WTC11 (cell line): ENCODE results near the gene HOXB1. TPM values are rescaled to one million over a fixed set of nuclear protein-coding genes. Genes with fewer than 3 reads are reported as not detected.

ENCODE experiments used
- ATAC-seq: fragments of 200-7000 bp; cut with Tn5 transposase; 2 replicates; pipeline ENCODE4 v1.10.0; 2021; ENCODE audit warnings: mild to moderate bottlenecking, moderate library complexity
- CTCF ChIA-PET: fragments of 300-600 bp; sonication (Branson Sonifier 250); formaldehyde crosslinking; loops from one replicate; lab custom pipeline; 2021; ENCODE audit warnings: antibody characterized with exemption; lab: Charles Lee
- POLR2A ChIA-PET: fragments of 350-600 bp; sonication (Branson Sonifier 250); formaldehyde crosslinking; loops from one replicate; lab custom pipeline; 2021; ENCODE audit warnings: antibody characterized with exemption; lab: Charles Lee
- DNase-seq: peaks from one replicate; pipeline ENCODE4 v3.0.0; 2021; ENCODE audit warnings: low spot score
- H3K27ac Mint-ChIP-seq: 2 replicates; pipeline ENCODE4 v1.8.0; 2021; ENCODE audit warnings: mixed read lengths
- H3K27me3 Mint-ChIP-seq: 2 replicates; pipeline ENCODE4 v1.8.0; 2021; ENCODE audit warnings: low read depth, mild to moderate bottlenecking, moderate library complexity, mixed read lengths
- H3K36me3 Mint-ChIP-seq: 2 replicates; pipeline ENCODE4 v1.8.0; 2021; ENCODE audit warnings: mixed read lengths
- H3K4me1 Mint-ChIP-seq: 2 replicates; pipeline ENCODE4 v1.8.0; 2022; ENCODE audit warnings: mixed read lengths
- H3K4me3 Mint-ChIP-seq: 2 replicates; pipeline ENCODE4 v1.8.0; 2021; ENCODE audit warnings: mild to moderate bottlenecking, moderate library complexity, mixed read lengths
- H3K9me3 Mint-ChIP-seq: 2 replicates; pipeline ENCODE4 v1.8.0; 2021; ENCODE audit warnings: mixed read lengths
- E2F5 ChIP-seq: sonication (generic); formaldehyde crosslinking; IDR thresholded peaks from 2 replicates; pipeline ENCODE4 v1.8.1; 2022; ENCODE audit warnings: mild to moderate bottlenecking, moderate library complexity, missing genetic modification reagents
- ERG ChIP-seq: fragments of 250-450 bp; sonication (Bioruptor Pico); IDR thresholded peaks from 2 replicates; pipeline ENCODE4 v1.8.0; 2021; ENCODE audit warnings: mild to moderate bottlenecking
- FOXP1 ChIP-seq: sonication (generic); formaldehyde crosslinking; IDR thresholded peaks from 2 replicates; pipeline ENCODE4 v1.8.0; 2022; ENCODE audit warnings: missing genetic modification reagents, mild to moderate bottlenecking, moderate library complexity, borderline replicate concordance
- MLX ChIP-seq: sonication (generic); formaldehyde crosslinking; IDR thresholded peaks from 2 replicates; pipeline ENCODE4 v1.8.1; 2023; ENCODE audit warnings: mild to moderate bottlenecking, missing genetic modification reagents, moderate library complexity
- MXD4 ChIP-seq: fragments of 250-450 bp; sonication (Bioruptor Pico); IDR thresholded peaks from 2 replicates; pipeline ENCODE4 v1.8.0; 2021; ENCODE audit warnings: mild to moderate bottlenecking, moderate library complexity, borderline replicate concordance
- NFATC4 ChIP-seq: fragments of 250-450 bp; sonication (Bioruptor Pico); IDR thresholded peaks from 2 replicates; pipeline ENCODE4 v1.9.0; 2021; ENCODE audit warnings: mild to moderate bottlenecking
- ZSCAN18 ChIP-seq: fragments of 250-450 bp; sonication (Bioruptor Pico); IDR thresholded peaks from 2 replicates; pipeline ENCODE4 v2.1.2; 2022; ENCODE audit warnings: mild to moderate bottlenecking, moderate library complexity
- total RNA-seq: library from RNA; stranded (reverse); gene quantifications from 3 replicates; pipeline ENCODE4 v1.2.3, GENCODE V29; 2021
- TF ChIP-seq, protein P1 (sequence below): sonication (generic); formaldehyde crosslinking; conservative IDR thresholded peaks from 2 replicates; pipeline ENCODE4 v1.8.1; 2023; ENCODE audit warnings: mild to moderate bottlenecking, low read depth, missing genetic modification reagents, moderate library complexity
- TF ChIP-seq, protein P2 (sequence below): fragments of 250-450 bp; sonication (Bioruptor Pico); IDR thresholded peaks from 2 replicates; pipeline ENCODE4 v1.9.0; 2021; ENCODE audit warnings: mild to moderate bottlenecking, borderline replicate concordance
- TF ChIP-seq, protein P3 (sequence below): sonication (generic); formaldehyde crosslinking; IDR thresholded peaks from 2 replicates; pipeline ENCODE4 v1.8.0; 2022; ENCODE audit warnings: mild to moderate bottlenecking, missing genetic modification reagents

The HOXB1 gene
- total RNA-seq, 1 experiment from 2014 or later = 0.63 TPM

- DNase-seq = no peak
- H3K9me3 Mint-ChIP-seq = no peaks in the 10 kb centered on the region
- CTCF ChIA-PET = interaction anchor here (0.5 to 2.5 kb wide), 14 partner anchors 9 to 1467 kb away, joined by 3 to 13 read pairs (median 3); partner anchors contain the start of gene HOXB5
- no peaks in the 10 kb centered on the region for H3K36me3 Mint-ChIP-seq
- H3K4me3 Mint-ChIP-seq = no peak overlapping the region
- TF ChIP-seq, protein P1, sequence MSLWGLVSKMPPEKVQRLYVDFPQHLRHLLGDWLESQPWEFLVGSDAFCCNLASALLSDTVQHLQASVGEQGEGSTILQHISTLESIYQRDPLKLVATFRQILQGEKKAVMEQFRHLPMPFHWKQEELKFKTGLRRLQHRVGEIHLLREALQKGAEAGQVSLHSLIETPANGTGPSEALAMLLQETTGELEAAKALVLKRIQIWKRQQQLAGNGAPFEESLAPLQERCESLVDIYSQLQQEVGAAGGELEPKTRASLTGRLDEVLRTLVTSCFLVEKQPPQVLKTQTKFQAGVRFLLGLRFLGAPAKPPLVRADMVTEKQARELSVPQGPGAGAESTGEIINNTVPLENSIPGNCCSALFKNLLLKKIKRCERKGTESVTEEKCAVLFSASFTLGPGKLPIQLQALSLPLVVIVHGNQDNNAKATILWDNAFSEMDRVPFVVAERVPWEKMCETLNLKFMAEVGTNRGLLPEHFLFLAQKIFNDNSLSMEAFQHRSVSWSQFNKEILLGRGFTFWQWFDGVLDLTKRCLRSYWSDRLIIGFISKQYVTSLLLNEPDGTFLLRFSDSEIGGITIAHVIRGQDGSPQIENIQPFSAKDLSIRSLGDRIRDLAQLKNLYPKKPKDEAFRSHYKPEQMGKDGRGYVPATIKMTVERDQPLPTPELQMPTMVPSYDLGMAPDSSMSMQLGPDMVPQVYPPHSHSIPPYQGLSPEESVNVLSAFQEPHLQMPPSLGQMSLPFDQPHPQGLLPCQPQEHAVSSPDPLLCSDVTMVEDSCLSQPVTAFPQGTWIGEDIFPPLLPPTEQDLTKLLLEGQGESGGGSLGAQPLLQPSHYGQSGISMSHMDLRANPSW = no peak
- TF ChIP-seq, protein P2, sequence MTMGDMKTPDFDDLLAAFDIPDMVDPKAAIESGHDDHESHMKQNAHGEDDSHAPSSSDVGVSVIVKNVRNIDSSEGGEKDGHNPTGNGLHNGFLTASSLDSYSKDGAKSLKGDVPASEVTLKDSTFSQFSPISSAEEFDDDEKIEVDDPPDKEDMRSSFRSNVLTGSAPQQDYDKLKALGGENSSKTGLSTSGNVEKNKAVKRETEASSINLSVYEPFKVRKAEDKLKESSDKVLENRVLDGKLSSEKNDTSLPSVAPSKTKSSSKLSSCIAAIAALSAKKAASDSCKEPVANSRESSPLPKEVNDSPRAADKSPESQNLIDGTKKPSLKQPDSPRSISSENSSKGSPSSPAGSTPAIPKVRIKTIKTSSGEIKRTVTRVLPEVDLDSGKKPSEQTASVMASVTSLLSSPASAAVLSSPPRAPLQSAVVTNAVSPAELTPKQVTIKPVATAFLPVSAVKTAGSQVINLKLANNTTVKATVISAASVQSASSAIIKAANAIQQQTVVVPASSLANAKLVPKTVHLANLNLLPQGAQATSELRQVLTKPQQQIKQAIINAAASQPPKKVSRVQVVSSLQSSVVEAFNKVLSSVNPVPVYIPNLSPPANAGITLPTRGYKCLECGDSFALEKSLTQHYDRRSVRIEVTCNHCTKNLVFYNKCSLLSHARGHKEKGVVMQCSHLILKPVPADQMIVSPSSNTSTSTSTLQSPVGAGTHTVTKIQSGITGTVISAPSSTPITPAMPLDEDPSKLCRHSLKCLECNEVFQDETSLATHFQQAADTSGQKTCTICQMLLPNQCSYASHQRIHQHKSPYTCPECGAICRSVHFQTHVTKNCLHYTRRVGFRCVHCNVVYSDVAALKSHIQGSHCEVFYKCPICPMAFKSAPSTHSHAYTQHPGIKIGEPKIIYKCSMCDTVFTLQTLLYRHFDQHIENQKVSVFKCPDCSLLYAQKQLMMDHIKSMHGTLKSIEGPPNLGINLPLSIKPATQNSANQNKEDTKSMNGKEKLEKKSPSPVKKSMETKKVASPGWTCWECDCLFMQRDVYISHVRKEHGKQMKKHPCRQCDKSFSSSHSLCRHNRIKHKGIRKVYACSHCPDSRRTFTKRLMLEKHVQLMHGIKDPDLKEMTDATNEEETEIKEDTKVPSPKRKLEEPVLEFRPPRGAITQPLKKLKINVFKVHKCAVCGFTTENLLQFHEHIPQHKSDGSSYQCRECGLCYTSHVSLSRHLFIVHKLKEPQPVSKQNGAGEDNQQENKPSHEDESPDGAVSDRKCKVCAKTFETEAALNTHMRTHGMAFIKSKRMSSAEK = no peak
- TF ChIP-seq FOXP1 (CRISPR knock-in tag) (no peak), E2F5 (no peak), MXD4 (CRISPR knock-in tag) (no peak), ZSCAN18 (CRISPR knock-in tag) (no peak), NFATC4 (CRISPR knock-in tag) (no peak), MLX (CRISPR knock-in tag) (no peak), ERG (CRISPR knock-in tag) (no peak)
- TF ChIP-seq, protein P3, sequence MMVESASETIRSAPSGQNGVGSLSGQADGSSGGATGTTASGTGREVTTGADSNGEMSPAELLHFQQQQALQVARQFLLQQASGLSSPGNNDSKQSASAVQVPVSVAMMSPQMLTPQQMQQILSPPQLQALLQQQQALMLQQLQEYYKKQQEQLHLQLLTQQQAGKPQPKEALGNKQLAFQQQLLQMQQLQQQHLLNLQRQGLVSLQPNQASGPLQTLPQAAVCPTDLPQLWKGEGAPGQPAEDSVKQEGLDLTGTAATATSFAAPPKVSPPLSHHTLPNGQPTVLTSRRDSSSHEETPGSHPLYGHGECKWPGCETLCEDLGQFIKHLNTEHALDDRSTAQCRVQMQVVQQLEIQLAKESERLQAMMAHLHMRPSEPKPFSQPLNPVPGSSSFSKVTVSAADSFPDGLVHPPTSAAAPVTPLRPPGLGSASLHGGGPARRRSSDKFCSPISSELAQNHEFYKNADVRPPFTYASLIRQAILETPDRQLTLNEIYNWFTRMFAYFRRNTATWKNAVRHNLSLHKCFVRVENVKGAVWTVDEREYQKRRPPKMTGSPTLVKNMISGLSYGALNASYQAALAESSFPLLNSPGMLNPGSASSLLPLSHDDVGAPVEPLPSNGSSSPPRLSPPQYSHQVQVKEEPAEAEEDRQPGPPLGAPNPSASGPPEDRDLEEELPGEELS (CRISPR knock-in tag) = no peak
- POLR2A ChIA-PET = interaction anchor here (0.6 kb wide), 2 partner anchors 33 to 278 kb away, joined by 4 to 6 read pairs; no protein-coding TSS in a partner anchor
- peaks cover 89% of the 10 kb centered on the region for H3K27me3 Mint-ChIP-seq
- ATAC-seq = no peak
- H3K27ac Mint-ChIP-seq = no peak overlapping the region
- H3K4me1 Mint-ChIP-seq = peaks cover 23% of the 10 kb centered on the region
These were observed 39.1 kb downstream of the HOXB1 start for GRCh38 chr17:48491527-48492273.
